VCaP (cell line): ENCODE measurements around the gene ZNF354B.
"Not testable (repeated sequence)": the region's sequence is repeated elsewhere in the genome, so short reads cannot be mapped to it uniquely, and the experiment has no call there.

Experiments used
- H3K27ac ChIP-seq: fragments of 450-650 bp; 2 replicates; pipeline ENCODE4 v1.5.1; 2017
- CTCF ChIP-seq: fragments of 450-650 bp; conservative IDR thresholded peaks from 2 replicates; pipeline ENCODE4 v1.5.1; 2017; ENCODE audit warnings: mild to moderate bottlenecking, moderate library complexity

Gene ZNF354B

GRCh38 chr5:178831049-178831448, 28.7 kb upstream of the ZNF354B start:
- no peak overlapping the region for H3K27ac ChIP-seq
- no peak for TF ChIP-seq CTCF

GRCh38 chr5:178832618-178833201, 27.0 kb upstream of the ZNF354B start:
- no peak for TF ChIP-seq CTCF
- H3K27ac ChIP-seq, result no peak overlapping the region

- H3K27ac ChIP-seq, result no peak overlapping the region
- no peak for TF ChIP-seq CTCF
Measured at GRCh38 chr5:178836628-178837027, 23.1 kb upstream of the ZNF354B start.

GRCh38 chr5:178838695-178839318, 20.9 kb upstream of the ZNF354B start:
- not testable (repeated sequence) for H3K27ac ChIP-seq

- no peak overlapping the region for H3K27ac ChIP-seq
- TF ChIP-seq CTCF, result peak; percentile 75
Measured at GRCh38 chr5:178839319-178839704, 20.4 kb upstream of the ZNF354B start.

GRCh38 chr5:178840399-178840798, 19.4 kb upstream of the ZNF354B start:
- H3K27ac ChIP-seq, result not testable (repeated sequence)

- no peak for TF ChIP-seq CTCF
- no peak overlapping the region for H3K27ac ChIP-seq
Measured at GRCh38 chr5:178849316-178849715, 10.4 kb upstream of the ZNF354B start.

GRCh38 chr5:178851951-178852350, 7.8 kb upstream of the ZNF354B start:
- no peak overlapping the region for H3K27ac ChIP-seq
- TF ChIP-seq CTCF, result no peak

GRCh38 chr5:178854284-178854683, 5.5 kb upstream of the ZNF354B start:
- TF ChIP-seq CTCF, result no peak
- H3K27ac ChIP-seq, result no peak overlapping the region

GRCh38 chr5:178860615-178861014, 862 bp downstream of the ZNF354B start:
- peak overlapping the region; percentile 73 for H3K27ac ChIP-seq
